Hepatocyte (in vitro differentiated cells): ENCODE results near the gene MACROH2A2.

Experiments used
- CTCF ChIP-seq: fragments of 200-600 bp; sonication (generic); IDR thresholded peaks from 2 replicates; pipeline ENCODE4 v1.5.1; 2016; ENCODE audit warnings: antibody characterized with exemption, mild to moderate bottlenecking; ENCODE audit not compliant: poor library complexity
- EZH2phosphoT487 ChIP-seq: fragments of 200-600 bp; sonication (generic); IDR thresholded peaks from one replicate; pipeline ENCODE4 v1.6.1; 2018; ENCODE audit warnings: antibody characterized with exemption, mild to moderate bottlenecking, low read depth, moderate library complexity; ENCODE audit not compliant: unreplicated experiment, severe bottlenecking

GRCh38 chr10:70131560-70131937 is 78.9 kb downstream of the MACROH2A2 start:
- TF ChIP-seq CTCF (no peak), EZH2phosphoT487 (no peak)
